ENCODE results near the gene ARRDC2.
A peak's percentile ranks its signal among the peaks of the same experiment; 100 is the strongest.

Gene ARRDC2

DNA sequence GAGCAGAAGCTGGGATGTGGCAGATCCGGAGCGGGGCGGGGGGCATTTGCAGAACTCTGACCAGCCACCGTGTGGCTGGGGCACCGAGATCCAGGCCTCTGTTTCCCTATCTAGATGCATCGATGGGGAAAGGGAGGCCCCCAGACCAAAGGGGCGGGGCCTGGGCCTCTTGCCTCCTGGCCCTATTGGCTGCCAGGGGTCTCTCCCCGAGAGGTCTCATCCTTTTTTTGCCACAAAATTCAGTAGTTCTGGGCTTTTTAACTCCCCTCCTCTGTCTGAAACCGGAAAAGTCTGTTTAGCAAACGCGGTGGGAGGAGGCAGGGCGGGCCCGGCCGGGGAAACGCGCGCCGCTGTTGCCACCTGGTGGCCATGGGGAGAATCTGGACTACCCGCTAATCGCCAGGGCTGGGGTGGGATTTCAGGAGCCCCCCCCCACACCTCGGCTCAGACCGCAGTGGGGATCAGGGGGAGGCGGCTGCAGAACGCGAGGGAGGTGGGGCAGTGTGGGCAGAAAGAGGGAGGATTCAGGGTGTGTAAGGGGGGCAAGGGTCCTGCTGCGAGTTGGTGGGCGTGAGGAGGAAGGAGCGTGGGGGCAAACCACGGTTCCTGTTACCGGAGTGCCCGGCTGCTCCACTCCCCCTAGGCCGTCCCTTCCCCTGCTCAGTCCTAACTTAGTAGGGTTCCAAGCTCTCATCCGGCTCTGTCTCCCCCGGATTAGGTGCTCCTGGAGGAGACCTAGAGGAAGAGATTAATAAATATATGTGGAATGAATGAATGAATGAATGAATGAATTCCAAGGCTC lies 50.4 kb downstream of the ARRDC2 start:
- peak; percentile 88 for DNase-seq (ENCODE audit: low spot score)

DNA sequence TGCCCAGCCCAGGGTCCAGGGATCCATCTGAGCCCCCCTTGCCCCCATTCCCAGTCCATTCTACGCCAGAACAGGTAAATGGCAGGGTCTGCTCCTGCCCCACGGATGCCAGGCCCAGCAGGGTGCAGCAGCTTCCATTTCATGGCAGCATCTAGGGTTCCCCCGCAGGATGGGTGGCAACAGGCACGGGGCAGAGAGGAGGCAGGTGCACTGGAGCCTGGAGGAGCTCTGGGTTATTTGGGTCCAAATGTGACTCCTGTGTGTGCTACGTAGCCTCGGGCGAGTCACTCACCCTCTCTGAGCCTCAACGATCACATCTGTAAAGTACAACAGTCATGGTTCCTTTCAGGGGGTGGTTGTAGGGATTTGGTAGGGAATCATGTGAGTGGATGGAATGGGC lies 51.3 kb downstream of the ARRDC2 start:
- peak; percentile 44 for DNase-seq (ENCODE audit: low spot score)

DNA sequence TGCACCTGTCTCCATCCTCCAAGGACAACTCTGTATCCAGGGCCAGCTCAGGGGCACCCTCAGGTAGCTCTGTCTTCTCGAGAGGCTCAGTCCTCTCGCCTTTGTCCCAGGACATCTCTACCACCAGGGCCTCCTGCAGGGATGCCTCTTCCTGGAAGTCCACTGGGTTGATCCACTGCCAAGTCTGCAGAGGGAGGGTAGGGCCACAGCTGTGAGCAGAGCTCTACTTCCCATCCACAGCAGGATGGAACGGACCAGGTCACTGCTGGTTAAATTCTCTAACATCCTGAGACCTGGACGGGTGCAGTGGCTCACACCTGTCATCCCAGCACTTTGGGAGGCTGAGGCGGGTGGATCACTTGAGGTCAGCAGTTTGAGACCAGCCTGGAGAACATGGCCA lies 51.9 kb downstream of the ARRDC2 start:
- DNase-seq (ENCODE audit: low spot score), result no peak

DNA sequence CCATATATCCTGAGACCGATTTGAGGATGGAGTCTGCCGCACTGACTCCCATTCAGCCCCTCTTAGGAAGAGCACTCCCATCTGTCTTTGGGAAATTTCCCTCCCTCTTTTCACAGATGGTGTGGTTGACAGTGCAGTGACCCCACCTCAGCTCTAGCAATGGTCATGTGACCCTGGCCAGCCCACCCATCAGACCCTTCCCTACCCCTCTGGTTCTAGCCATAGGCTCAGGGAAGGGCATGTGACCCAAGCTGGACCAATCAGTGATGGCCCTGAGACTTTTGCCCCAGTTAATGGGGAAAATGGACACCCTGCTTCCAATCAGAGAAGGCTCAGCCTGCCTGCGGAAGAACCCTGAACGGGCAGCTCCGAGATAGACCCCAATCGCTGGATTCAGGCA lies 52.5 kb downstream of the ARRDC2 start:
- no peak for DNase-seq (ENCODE audit: low spot score)

DNA sequence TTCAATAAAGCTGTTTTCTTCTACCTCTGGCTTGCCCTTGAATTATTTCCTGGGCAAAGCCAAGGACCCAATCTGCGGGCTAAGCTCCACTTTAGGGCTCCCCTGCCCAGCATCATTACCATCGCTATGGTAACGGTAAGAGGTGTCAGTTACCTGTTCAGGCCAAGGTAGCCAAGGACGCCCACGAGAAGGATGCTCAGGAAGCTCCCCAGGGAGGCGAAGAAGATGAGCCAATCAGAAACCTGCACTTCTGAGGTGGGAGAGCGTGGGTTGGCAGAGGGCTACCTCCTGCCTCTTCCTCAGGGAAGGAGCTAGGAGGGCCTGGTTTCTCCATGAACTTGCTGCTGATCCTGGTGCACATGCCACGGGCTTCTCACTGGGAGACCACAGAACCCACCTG lies 54.1 kb downstream of the ARRDC2 start:
- DNase-seq (ENCODE audit: low spot score), result no peak

DNA sequence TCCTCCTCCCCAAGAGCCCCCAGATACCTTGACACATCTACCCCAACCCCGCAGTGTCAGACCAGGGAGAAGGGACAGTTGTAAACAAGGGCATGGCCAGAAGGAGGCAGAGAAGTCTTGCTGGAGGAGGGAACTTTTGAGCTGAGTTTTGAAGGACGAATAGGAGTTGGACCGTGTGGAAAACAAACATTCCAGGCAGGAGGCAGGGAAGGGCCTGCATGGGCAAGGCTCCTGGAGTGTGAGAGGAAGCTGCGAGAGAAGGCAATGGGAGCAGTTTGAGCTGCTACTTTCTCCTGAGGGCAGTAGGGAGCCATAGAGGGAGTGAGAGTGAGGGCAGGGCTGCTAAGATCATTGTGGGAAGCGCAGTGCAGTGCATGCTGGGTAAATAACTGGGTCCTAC lies 55.5 kb downstream of the ARRDC2 start:
- DNase-seq (ENCODE audit: low spot score), result no peak
